ENCODE measurements around the gene FOXA3.

The FOXA3 gene

DNA sequence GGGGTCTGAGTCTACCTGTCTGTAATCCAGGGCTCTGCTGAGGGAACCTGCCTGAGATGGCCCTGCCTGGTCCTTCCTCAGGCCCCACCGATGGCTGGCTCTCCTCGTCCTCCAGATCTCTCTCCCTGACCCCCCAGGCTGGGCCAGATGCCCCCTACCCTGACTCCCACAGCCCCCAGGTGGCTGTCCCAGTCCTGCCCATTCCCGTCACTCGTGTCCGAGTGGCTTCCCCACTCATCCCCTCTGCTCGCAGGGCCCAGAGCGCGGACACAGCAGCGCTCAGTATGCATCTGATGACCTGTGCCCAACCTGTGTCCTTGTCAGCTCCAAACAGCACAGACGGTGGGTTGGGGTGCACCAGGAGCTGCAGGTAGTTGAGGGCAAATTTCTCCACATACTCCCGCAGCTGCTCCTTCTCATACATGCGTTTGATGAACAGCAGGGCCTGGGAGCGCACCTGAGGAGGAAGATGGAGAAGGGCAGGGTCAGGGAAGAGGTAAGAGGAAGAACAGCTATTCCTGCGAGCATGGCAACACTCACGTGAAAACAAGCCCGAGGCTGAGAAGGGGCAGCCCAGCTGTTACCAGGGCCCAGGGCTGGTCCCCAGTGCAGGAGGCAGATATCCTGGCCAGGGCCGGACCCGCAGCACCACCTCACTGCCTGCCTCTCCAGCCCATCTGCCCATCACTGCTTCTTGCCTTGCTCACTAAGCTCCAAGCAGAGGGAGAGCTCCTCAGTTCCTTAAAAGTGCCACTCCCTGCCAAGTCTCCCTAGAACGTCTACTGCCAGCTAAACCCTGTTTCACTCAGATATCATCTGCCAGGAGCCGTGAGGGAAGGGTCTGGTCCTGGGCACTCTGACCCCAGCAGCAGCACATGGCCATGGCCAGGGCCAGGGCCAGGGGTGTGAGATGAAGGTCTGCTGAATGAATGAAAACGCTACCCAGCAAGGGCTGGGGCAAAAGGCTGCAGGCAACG is 37.9 kb upstream of the FOXA3 start:
- Histone ChIP-seq H3K27me3 (ENCODE audit: low read length) (no peaks in the 10 kb centered on the region), H3K9me3 (ENCODE audit: insufficient read depth, low read length) (no peaks in the 10 kb centered on the region), H3K79me2 (ENCODE audit: insufficient read depth, low read length) (no peaks in the 10 kb centered on the region), H3K9me2 (replicated peaks; ENCODE audit: insufficient read depth, low read length) (no peaks in the 10 kb centered on the region), H4K20me1 (ENCODE audit: low read depth, low read length) (no peaks in the 10 kb centered on the region), H3K36me3 (ENCODE audit: low read length) (no peaks in the 10 kb centered on the region; the same call in 1 of the 2 replicates), H3K27ac (ENCODE audit: low read depth, low read length) (no peak overlapping the region), H3K4me2 (ENCODE audit: low read depth, low read length, poor library complexity, severe bottlenecking) (no peak overlapping the region), H3K9ac (ENCODE audit: low read length) (no peak overlapping the region), H2AFZ (ENCODE audit: low read depth, low read length, severe bottlenecking) (no peak overlapping the region), H3F3A (ENCODE audit: insufficient read depth) (no peaks in the 10 kb centered on the region), H3K4me3 (ENCODE audit: insufficient read depth, low read length, poor library complexity, severe bottlenecking) (no peak overlapping the region)
- TF ChIP-seq, protein P1, sequence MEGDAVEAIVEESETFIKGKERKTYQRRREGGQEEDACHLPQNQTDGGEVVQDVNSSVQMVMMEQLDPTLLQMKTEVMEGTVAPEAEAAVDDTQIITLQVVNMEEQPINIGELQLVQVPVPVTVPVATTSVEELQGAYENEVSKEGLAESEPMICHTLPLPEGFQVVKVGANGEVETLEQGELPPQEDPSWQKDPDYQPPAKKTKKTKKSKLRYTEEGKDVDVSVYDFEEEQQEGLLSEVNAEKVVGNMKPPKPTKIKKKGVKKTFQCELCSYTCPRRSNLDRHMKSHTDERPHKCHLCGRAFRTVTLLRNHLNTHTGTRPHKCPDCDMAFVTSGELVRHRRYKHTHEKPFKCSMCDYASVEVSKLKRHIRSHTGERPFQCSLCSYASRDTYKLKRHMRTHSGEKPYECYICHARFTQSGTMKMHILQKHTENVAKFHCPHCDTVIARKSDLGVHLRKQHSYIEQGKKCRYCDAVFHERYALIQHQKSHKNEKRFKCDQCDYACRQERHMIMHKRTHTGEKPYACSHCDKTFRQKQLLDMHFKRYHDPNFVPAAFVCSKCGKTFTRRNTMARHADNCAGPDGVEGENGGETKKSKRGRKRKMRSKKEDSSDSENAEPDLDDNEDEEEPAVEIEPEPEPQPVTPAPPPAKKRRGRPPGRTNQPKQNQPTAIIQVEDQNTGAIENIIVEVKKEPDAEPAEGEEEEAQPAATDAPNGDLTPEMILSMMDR (IDR thresholded peaks at IDR 0.05; ENCODE audit: insufficient read depth, low read length, poor library complexity, severe bottlenecking) = no peak
- TF ChIP-seq EZH2phosphoT487 (conservative IDR thresholded peaks at IDR 0.05; ENCODE audit: low read length) = no peak

DNA sequence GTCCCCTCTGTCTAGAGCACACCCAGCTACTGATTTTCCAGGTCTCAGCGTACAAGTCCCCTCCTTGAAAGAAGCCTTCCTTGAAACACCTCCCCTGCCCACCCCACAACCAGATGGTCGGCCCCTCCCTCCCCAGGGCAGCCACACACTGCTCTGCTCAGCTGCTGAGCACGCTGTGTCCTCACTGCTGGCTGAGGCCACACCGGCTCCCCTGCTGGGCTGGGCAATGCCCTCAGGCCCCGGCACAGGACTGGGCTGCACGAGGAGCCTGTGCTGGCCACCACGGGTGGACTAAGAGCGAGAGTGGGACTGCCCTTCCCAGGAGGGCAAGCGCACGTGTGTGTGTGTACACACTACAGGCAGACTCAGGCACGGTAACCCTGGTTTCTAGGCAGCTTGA is 37.2 kb upstream of the FOXA3 start:
- TF ChIP-seq, protein P1 (IDR thresholded peaks at IDR 0.05; ENCODE audit: insufficient read depth, low read length, poor library complexity, severe bottlenecking) = no peak
- no peak overlapping the region for H3K4me2 ChIP-seq (ENCODE audit: low read depth, low read length, poor library complexity, severe bottlenecking)
- H3K27ac ChIP-seq (ENCODE audit: low read depth, low read length) = no peak overlapping the region
- H2AFZ ChIP-seq (ENCODE audit: low read depth, low read length, severe bottlenecking) = no peak overlapping the region
- no peaks in the 10 kb centered on the region for H4K20me1 ChIP-seq (ENCODE audit: low read depth, low read length)
- no peaks in the 10 kb centered on the region for H3K79me2 ChIP-seq (ENCODE audit: insufficient read depth, low read length)
- no peak overlapping the region for H3K9ac ChIP-seq (ENCODE audit: low read length)
- H3K9me2 ChIP-seq (replicated peaks; ENCODE audit: insufficient read depth, low read length) = no peaks in the 10 kb centered on the region
- no peaks in the 10 kb centered on the region for H3F3A ChIP-seq (ENCODE audit: insufficient read depth)
- no peaks in the 10 kb centered on the region; the same call in 1 of the 2 replicates for H3K36me3 ChIP-seq (ENCODE audit: low read length)
- no peaks in the 10 kb centered on the region for H3K9me3 ChIP-seq (ENCODE audit: insufficient read depth, low read length)
- H3K4me3 ChIP-seq (ENCODE audit: insufficient read depth, low read length, poor library complexity, severe bottlenecking) = no peak overlapping the region
- H3K27me3 ChIP-seq (ENCODE audit: low read length) = no peaks in the 10 kb centered on the region

DNA sequence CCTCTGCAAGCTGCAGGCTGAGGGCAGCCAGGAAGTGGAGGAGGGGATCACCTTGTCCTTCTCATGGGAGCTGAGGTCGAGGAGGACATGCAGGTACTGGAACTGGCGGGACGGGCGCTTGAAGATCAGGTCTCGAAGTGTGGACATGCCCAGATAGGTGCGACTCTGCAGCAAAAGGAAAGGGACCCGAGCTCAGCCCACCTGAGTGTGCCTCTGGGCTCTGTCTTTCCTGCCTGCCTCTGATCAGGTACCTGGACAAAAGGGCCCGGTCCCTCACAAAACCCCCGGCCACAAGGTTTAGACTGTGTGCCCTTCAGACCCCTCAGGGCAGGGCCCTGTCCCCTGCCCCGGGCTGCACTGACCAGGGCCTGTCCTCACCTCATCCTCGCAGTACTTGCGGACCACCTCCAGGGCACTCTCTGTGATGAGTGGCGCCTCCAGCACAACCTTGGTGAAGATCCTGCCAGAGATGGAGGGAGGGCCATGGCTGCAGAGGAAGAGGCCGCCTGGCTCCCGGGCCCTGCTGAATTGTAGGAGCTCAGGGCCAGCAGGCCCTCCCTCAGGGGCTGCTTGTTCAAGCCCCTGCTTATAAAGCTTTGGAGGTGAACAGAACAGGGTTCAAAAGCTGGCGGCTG is 36.5 kb upstream of the FOXA3 start:
- no peak overlapping the region for H3K27ac ChIP-seq (ENCODE audit: low read depth, low read length)
- H3K9ac ChIP-seq (ENCODE audit: low read length) = no peak overlapping the region
- H3K4me3 ChIP-seq (ENCODE audit: insufficient read depth, low read length, poor library complexity, severe bottlenecking) = no peak overlapping the region
- H2AFZ ChIP-seq (ENCODE audit: low read depth, low read length, severe bottlenecking) = no peak overlapping the region
- H3K36me3 ChIP-seq (ENCODE audit: low read length) = no peaks in the 10 kb centered on the region; the same call in 1 of the 2 replicates
- no peaks in the 10 kb centered on the region for H4K20me1 ChIP-seq (ENCODE audit: low read depth, low read length)
- TF ChIP-seq EZH2phosphoT487 (conservative IDR thresholded peaks at IDR 0.05; ENCODE audit: low read length) = no peak
- TF ChIP-seq, protein P1 (IDR thresholded peaks at IDR 0.05; ENCODE audit: insufficient read depth, low read length, poor library complexity, severe bottlenecking) = no peak
- no peaks in the 10 kb centered on the region for H3K79me2 ChIP-seq (ENCODE audit: insufficient read depth, low read length)
- H3K9me2 ChIP-seq (replicated peaks; ENCODE audit: insufficient read depth, low read length) = no peaks in the 10 kb centered on the region
- no peaks in the 10 kb centered on the region for H3K9me3 ChIP-seq (ENCODE audit: insufficient read depth, low read length)
- no peaks in the 10 kb centered on the region for H3F3A ChIP-seq (ENCODE audit: insufficient read depth)
- H3K4me2 ChIP-seq (ENCODE audit: low read depth, low read length, poor library complexity, severe bottlenecking) = no peak overlapping the region
- no peaks in the 10 kb centered on the region for H3K27me3 ChIP-seq (ENCODE audit: low read length)
